Measurements from ENCODE around the gene AQP6.

AQP6 gene, protein sequence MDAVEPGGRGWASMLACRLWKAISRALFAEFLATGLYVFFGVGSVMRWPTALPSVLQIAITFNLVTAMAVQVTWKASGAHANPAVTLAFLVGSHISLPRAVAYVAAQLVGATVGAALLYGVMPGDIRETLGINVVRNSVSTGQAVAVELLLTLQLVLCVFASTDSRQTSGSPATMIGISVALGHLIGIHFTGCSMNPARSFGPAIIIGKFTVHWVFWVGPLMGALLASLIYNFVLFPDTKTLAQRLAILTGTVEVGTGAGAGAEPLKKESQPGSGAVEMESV

DNA sequence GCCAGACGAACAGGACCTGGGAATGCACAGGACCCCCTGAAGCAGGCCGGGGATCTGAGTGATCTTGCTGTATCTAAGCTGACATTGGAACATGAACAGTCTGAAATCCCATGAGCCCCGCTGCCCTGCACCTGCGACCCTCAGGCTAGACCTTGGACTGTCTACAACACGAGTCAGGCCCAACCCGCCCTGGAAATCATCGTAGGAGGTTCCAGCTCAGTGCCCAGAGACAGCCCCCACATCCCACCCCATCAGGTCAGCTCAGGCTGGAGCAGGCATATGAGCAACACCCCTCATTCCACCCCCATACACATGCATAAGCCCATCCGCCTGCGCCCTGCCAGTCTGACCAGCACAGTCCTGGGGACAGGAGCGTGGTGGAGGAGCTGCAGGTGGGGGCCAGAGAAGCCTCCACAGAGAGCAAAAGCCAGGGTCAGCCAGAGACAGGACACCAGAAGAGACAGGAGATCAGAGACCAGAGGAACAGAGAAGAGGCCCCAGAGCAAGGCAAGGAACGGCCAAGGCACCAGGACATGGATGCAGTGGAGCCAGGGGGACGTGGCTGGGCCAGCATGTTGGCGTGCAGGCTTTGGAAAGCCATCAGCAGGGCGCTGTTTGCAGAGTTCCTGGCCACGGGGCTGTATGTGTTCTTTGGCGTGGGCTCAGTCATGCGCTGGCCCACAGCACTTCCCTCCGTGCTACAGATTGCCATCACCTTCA, at the start of gene AQP6:
TSS of gene AQP6 (plus strand) at position 307 of the 720 bp plus-strand sequence. CDS start at position 534, 227 bp downstream.
- DNase-seq: no peak

GRCh38 chr12:49923035-49923644, 49.6 kb upstream of the AQP6 start:
- DNase-seq: no peak

DNA sequence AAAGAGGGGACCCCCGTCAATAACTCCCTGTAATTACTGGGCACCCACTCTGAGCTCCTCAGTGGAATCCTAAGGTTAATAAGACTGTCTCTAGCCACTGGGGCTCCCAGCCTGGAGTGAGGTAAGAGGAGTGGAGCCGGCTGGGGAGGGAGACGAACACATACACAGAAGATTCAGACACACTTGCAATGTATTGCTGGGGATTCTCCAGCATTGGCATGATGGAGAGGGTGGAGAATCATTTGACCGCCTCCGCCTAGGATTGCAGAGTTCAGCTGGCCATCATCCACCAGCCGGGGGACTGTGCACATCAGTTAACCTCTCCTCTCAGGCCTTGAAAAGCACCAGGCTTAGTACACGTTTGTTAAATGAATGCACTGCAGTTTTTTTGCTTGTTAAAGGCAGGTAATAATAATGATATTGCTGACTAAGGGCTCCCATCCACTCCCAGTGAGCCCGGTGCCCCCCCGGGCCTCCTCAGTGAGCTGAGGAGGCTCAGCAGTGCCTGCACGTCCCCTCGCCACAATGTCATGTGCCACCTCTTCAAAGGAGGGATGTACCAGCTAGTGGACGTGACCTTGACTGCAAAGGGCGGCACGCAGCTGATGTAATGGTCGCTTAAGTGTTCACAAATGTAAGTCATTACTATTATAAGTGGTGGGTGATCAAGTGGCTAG, 48.7 kb upstream of the AQP6 start:
- no peak for DNase-seq

- DNase-seq: no peak
Observed at GRCh38 chr12:49924628-49925246, 48.0 kb upstream of the AQP6 start.

DNA sequence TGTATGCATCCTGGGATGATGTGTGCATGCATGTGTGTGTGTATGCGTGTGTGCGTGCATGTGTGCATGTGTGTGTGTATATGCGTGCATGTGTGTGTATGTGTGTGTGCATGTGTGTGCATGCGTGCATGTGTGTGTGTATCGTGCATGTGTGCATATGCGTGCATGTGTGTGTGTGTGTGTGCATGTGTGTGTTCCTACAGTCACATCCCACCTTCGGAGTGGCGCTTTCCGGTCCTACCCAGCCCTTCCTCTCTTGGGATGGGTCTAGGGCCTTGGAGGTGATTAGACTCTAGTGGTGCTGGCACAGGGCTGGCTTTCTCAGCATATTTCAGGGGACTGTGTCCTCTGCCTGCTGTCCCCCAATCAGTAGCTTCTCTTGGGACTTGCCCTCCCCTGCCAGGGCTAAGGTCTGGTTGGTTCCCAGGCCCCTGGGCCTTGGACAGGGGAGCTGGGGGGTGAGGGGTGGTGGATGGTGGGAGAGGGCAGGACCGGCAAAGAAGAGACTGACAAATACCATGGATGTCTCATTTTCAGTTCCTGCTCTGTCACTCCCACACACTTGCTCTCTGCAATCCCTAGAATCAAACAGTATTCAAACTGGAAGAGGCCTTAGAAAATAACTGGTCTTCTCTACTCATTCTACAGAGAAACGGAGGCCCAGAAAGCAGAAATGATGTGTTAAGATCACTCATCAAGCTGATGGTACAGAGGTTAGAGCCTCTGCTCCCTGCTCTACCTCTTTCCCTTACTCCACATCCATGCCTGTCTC, 47.1 kb upstream of the AQP6 start:
- DNase-seq: no peak

DNA sequence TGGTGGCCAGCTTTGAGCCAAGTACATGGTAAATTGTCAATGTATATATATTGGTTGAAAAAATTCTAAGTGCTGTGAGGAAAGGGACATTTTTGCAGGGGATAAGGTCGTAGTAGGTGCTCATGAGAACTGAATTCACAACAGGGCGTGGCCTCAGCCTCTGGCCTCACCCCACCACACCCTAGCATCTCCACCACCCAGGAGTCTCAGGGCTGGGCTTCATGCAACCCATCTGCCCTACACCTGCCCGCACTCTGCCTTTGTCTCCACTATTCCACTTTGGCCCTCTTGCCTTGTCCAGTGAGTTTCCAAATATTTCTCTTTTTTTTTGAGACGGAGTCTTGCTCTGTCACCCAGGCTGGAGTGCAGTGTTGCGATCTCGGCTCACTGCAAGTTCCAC, 44.3 kb upstream of the AQP6 start:
- no peak for DNase-seq

- no peak for DNase-seq
Observed at GRCh38 chr12:49929581-49929980, 43.2 kb upstream of the AQP6 start.

DNA sequence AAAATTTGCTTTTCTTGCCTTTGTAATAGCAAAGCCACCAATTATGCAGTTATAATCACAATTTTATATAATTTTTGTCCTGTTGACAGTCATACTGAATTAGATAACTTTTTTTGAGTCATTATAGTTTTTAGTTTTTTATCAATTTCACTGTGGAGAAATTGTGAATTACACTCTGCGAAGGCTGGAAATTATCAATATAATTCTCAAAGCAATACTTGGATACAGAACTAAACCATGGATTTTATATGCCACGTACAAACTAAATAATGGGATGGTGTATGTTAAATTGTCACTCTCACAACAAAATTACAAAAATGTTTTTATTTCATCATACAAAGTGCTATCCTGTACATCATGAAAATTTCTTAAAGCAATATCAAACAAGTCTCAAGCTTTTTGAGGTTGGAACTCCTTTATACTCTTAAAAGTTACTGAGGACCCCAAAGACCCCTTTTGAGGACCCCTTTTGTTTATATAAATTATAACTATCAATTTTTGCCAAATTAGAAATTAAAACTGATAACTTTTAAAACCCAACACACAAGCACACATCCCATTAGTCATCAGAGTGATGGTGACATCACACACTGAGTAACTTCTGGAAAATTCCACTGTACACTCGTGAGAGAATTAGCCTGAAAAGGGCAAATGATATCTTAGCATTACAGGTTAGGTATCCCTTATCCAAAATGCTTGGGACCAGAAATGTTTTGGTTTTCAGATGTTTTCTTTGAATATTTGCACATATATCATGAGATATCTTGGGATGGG, 42.0 kb upstream of the AQP6 start:
- DNase-seq: no peak

- no peak for DNase-seq
Observed at GRCh38 chr12:49932023-49932422, 40.7 kb upstream of the AQP6 start.

DNA sequence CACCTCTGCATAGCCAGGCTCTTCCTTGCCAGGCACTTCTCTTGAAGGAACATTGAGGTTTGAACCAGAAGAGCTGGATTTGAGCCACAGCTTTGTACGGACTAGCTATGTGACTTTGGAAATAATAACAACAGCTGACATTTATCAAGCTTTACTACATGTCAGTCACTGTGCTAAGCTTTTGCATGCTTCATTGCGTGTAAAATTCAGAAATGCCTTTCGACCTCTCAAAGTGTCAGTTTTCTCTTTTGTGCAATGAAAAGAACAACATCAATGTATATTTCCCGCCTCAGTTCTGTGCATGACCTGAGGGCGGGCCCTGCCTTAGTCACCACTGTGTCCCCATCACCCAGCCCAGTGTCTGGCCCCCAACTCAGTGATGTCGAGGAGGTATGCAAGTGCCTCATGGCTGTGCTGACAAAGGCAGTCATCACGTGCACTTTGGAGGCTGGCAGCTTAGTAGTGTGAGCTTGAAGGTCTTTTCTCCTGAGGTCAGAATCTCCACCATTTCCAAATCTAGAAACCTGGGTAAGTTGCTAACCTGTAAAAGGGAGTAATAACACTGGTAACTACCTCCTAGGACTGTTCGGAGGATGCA, 40.1 kb upstream of the AQP6 start:
- DNase-seq: no peak

GRCh38 chr12:49933796-49934195, 39.0 kb upstream of the AQP6 start:
- DNase-seq: no peak

GRCh38 chr12:49934505-49934904, 38.2 kb upstream of the AQP6 start:
- no peak for DNase-seq

GRCh38 chr12:49936925-49937324, 35.8 kb upstream of the AQP6 start:
- no peak for DNase-seq

DNA sequence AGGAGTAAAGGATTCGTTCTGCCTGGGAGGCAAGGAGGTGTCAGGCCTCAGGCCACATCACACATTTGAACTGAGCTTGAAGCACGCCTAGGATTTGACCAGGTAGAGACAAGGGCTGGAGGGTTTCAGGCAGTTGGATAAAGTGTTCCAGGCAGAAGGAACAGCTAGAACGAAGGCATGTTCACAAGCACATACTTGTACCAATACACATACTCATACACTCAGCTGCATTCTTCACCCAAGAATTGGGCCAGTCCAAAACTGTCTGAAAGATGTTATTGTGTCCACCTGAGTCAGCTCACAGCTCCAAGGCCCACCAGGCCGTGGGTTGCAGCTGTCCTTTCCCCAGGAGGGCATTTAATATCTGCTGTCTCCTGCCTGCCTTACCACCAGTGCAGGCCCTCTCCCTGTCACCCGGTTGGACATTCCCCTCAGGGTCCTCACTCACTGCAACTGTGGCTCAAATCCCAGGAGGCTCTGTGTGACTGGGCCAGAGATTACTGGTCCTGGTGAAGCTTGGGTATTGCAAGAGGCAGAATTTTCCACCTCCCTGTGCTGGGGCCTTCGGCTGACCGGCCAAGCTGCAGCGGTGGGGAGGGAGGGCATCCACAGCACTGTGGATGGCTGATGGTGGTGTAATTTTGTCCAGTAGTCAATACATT, 35.0 kb upstream of the AQP6 start:
- DNase-seq: no peak

GRCh38 chr12:49939307-49939706, 33.4 kb upstream of the AQP6 start:
- no peak for DNase-seq

DNA sequence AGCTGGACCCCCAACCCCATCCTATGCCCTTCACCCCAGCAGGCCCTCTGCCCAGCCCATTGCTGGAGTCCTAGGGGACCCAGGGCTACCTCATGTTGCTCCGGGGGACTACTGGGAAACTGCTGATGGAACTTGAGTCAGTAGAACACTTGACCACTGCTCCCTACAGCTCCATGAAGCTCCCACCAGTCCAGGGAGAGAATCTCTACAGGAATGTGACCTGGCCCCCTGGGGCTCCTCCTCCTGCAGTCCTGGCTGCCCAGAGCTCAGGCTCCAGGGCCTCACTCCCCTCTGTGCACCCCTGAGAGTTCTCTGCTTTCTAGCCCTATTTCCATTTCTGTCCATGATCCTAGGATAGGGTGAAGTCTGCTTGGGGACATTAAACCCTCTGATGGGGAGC, 33.0 kb upstream of the AQP6 start:
- DNase-seq: no peak

DNA sequence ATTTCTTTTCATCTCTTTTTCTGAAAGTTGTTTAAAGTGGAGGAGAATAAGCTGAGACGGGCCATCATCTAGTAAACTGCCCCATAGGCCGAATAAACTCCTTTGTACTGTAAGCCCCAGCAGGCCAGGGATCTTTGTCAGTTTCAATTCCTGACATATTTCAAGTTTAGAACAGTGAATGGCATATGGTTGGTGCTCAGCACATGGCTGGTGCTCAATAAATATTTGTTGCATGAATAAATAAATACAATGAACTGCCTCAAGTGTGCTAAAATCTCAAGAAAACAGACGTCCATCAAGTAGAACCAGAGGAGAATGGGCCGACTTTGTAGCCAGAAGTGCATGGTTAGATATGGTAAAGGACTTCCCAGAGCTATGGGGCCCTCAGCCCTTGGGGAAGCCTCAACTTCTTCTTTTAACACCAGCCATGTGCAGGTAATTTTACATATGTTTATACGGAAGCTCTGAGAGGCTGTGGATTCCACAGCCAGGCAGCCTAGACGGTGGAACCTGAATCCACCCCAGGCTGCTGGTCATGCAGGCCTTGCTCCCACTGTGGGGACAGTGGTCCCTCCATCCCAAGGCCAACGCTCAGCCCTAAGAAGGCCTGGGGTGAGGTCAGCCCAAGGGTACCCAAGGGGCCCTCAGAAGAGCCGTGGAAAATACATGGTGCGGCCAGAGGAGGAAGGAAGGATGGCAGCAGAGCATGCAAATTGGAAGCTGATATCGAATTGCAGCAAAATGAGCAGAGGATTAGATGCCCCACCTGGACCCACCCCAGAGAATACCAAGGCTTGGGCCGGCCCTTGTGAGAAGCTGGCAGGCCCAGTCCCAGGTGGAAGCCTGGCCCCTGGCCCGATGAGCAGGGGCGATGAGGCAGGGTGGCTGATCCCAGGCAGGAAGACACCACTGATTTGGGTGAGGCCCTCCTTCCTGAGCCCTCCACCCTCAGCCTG, 30.9 kb upstream of the AQP6 start:
- DNase-seq: no peak

- DNase-seq: no peak
Observed at GRCh38 chr12:49942512-49942893, 30.2 kb upstream of the AQP6 start.

DNA sequence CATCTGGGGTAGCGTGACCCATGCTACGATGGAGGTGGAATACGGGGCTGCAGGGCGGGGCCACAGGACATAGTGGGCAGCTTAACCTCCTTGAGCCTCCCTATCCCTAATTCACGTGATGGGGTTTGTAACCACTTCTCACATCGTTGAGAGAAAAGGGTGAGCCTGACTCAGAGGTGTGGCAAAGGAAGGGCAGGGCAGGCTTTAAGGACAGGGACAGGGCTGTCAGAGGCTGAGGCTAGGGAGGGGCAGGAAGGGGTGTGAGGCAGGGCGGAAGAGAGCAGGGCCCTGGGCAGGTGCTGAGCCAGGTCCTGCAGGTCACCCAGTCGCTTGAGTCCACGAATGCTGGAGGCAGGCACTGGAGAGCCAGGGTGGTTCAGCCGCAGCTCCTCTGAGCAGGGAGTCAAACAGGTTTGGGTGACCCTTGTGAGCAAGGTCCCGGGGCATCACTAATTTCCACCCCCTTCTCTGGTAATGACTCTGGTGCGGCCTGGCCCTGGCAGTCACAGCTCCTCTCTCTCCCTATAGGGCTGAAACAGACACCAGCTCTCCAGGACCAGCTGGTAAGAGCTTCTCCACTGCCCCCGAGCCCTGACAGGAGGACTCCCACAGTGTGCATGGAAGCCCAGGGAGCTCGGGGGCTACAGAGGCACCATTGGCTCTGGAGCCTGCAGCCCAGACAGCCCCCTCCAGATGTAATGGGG, 29.7 kb upstream of the AQP6 start:
- no peak for DNase-seq

Measured in activated naive CD4-positive, alpha-beta T cell (primary cell).